GM08714 (cell line): Measurements from ENCODE around the gene NPDC1.
"Not testable (repeated sequence)": the region's sequence is repeated elsewhere in the genome, so short reads cannot be mapped to it uniquely, and the experiment has no call there.

Source experiments
- H3K4me3 ChIP-seq: fragments of 200-500 bp; sonication (Bioruptor generic); 2 replicates; pipeline ENCODE4 v1.5.1; 2014; ENCODE audit warnings: mild to moderate bottlenecking, low read length, inconsistent platforms
- ZNF274 ChIP-seq: IDR thresholded peaks from 2 replicates; pipeline ENCODE4 v1.6.1; 2012; ENCODE audit warnings: mild to moderate bottlenecking, low read depth, low read length

NPDC1 gene

GRCh38 chr9:137012694-137013570 lies 33.0 kb downstream of the NPDC1 start:
- H3K4me3 ChIP-seq = no peak overlapping the region
- no peak for TF ChIP-seq ZNF274

- no peak overlapping the region for H3K4me3 ChIP-seq
- no peak for TF ChIP-seq ZNF274
Measured at GRCh38 chr9:137011907-137012675, 33.9 kb downstream of the NPDC1 start.

DNA sequence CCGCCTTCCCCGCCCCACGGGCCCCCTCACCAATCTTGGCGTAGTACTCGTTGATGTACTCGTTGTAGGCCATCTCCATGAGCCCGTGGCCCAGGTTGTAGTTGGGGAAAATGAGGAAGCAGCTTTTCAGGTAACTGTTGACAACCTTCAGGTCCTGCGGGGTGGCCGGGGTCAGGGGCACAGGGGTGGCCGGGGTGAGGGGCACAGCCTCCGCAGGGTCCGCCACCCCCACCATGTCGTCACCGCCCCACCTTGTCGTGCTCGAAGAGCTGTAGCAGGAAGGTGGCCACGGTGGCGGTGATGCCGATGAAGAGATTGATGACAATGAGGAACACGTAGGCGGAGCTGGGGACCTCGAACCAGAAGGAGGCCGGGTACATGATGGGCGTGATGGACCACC lies 34.8 kb downstream of the NPDC1 start:
- no peak overlapping the region for H3K4me3 ChIP-seq
- TF ChIP-seq ZNF274 = no peak

GRCh38 chr9:137009938-137010732 lies 35.8 kb downstream of the NPDC1 start:
- no peak overlapping the region for H3K4me3 ChIP-seq
- TF ChIP-seq ZNF274 = no peak

- H3K4me3 ChIP-seq = no peak overlapping the region
- TF ChIP-seq ZNF274 = no peak
Measured at GRCh38 chr9:137009217-137009616, 36.8 kb downstream of the NPDC1 start.

- TF ChIP-seq ZNF274 = no peak
- H3K4me3 ChIP-seq = no peak overlapping the region
Measured at GRCh38 chr9:137008312-137008711, 37.7 kb downstream of the NPDC1 start.

GRCh38 chr9:137007816-137008270 lies 38.1 kb downstream of the NPDC1 start:
- H3K4me3 ChIP-seq = no peak overlapping the region
- TF ChIP-seq ZNF274 = no peak

DNA sequence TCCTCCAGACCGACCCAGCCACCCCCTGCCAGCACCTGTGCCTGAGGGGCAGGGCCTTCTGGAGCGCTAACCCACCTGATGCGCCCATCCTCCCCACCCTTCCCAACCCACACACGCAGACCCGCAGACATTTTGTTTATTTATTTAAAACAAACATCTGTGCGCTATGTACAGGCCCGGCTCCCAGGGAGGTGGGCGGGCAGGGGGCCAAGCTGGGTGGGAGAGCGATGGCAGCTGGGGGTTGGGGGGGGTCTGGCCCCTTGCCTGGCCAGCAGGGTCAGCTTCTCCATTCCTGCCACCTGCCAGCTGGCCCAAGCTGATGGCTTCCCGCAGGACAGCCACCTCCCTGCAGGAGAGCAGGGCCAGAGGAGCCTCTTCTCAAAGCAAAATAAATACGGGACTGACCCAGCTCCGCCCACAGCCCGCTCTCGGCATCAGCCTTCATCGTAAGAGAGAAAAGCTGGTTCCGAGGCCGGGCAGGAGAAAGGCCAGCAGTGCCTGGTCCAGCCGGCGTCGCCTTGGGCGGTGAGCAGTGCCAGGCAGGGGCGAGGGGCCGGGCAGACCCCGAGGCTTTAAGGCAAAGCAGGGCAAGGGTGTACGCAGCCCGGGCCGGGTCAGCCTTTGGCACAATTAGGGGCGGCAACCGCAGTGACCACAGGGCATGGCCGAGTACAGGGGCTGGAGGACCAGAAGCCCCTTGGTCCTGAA lies 38.7 kb downstream of the NPDC1 start:
- TF ChIP-seq ZNF274 = no peak
- no peak overlapping the region for H3K4me3 ChIP-seq

GRCh38 chr9:137006116-137007003 lies 39.6 kb downstream of the NPDC1 start:
- no peak for TF ChIP-seq ZNF274
- no peak overlapping the region for H3K4me3 ChIP-seq

DNA sequence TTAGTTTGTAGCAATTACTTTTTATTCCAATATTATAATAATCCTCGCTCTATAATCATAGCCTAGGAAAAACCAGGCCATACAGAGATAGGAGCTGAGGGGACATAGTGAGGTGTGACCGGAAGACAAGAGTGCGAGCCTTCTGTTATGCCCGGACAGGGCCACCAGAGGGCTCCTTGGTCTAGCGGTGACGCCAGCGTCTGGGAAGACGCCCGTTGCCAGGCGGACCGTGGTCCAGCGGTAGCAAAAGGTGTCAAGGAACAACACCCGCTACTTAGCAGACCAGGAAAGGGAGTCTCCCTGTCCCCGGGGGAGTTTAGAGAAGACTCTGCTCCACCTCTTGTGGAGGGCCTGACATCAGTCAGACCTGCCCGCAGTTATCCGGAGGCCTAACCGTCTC lies 41.7 kb downstream of the NPDC1 start:
- H3K4me3 ChIP-seq = not testable (repeated sequence)

GRCh38 chr9:137002646-137003041 lies 43.3 kb downstream of the NPDC1 start:
- no peak overlapping the region for H3K4me3 ChIP-seq
- TF ChIP-seq ZNF274 = no peak

DNA sequence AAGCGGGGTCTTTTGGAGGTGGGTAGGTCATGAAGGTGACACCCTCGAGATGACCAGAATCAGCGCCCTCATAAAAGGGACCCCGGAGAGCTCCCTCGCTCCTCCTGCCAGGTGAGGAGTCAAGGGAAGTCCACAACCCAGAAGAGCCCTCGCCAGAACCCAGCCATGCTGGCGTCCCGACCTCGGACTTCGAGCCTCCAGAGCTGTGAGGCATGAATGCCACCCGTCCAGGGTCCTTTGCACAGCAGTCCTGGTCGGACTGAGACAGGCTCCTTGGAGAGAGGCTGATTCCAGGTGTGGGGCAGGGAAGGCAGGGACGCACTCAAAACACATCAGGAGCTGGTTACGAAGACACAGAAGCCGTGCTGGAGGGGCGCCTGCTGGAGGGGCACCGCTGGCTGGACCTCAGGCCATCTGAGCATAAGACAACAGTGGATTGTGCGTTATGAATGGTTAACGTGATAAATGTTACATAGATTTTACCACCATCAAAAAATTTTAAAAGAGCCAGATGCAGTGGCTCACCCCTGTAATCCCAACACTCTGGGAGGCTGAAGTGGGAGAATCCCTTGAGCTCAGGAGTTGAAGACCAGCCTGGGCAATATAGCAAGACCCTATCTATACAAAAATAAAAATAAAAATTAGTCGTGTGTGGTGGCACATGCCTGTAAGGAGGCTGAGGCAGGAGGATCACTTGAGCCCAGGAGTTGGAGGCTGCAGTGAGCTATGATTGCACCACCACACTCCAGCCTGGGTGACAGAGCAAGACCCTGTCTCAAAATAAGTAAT lies 43.9 kb downstream of the NPDC1 start:
- TF ChIP-seq ZNF274 = no peak
- no peak overlapping the region for H3K4me3 ChIP-seq
